Umbilical cord (tissue), 2 donors: ENCODE measurements around the gene SLC9A9. TPM values are rescaled to one million over a fixed set of nuclear protein-coding genes. Genes with fewer than 3 reads are reported as not detected.
A peak's percentile ranks its signal among the peaks of the same experiment; 100 is the strongest.

Experiments
- DNase-seq: peaks from one replicate; pipeline ENCODE4 v3.0.0-alpha.2; 2015; ENCODE audit warnings: low spot score
- total RNA-seq: library from RNA; depleted of rRNA; stranded (reverse); fragments of >200 nt; gene quantifications from one replicate; pipeline ENCODE4 v1.2.3, GENCODE V29; 2014; ENCODE audit warnings: low replicate concordance; ENCODE audit not compliant: insufficient read depth

The SLC9A9 gene
- total RNA-seq, 1 donor from 2014 or later = 43.6 TPM

- no peak for DNase-seq
These were observed 489.3 kb downstream of the SLC9A9 start for GRCh38 chr3:143358793-143359491.

GRCh38 chr3:143358155-143358792 lies 490.0 kb downstream of the SLC9A9 start:
- DNase-seq = peak; percentile 27

- no peak for DNase-seq
These were observed 490.6 kb downstream of the SLC9A9 start for GRCh38 chr3:143357700-143358099.

- DNase-seq = no peak
These were observed 491.4 kb downstream of the SLC9A9 start for GRCh38 chr3:143356839-143357238.

GRCh38 chr3:143354342-143354741 lies 493.9 kb downstream of the SLC9A9 start:
- no peak for DNase-seq

GRCh38 chr3:143352850-143353550 lies 495.3 kb downstream of the SLC9A9 start:
- no peak for DNase-seq

- DNase-seq = no peak
These were observed 496.2 kb downstream of the SLC9A9 start for GRCh38 chr3:143351895-143352608.

GRCh38 chr3:143351354-143351753 lies 496.9 kb downstream of the SLC9A9 start:
- DNase-seq = no peak

GRCh38 chr3:143349455-143349854 lies 498.8 kb downstream of the SLC9A9 start:
- no peak for DNase-seq

- no peak for DNase-seq
These were observed 499.6 kb downstream of the SLC9A9 start for GRCh38 chr3:143348486-143349327.

GRCh38 chr3:143344516-143345165 lies 503.6 kb downstream of the SLC9A9 start:
- peak; percentile 23 for DNase-seq

- no peak for DNase-seq
These were observed 504.3 kb downstream of the SLC9A9 start for GRCh38 chr3:143343944-143344343.

GRCh38 chr3:143343031-143343430 lies 505.2 kb downstream of the SLC9A9 start:
- DNase-seq = no peak

- no peak for DNase-seq
These were observed 508.8 kb downstream of the SLC9A9 start for GRCh38 chr3:143339451-143339850.

GRCh38 chr3:143337387-143337786 lies 510.9 kb downstream of the SLC9A9 start:
- DNase-seq = no peak

- DNase-seq = no peak
These were observed 514.0 kb downstream of the SLC9A9 start for GRCh38 chr3:143334231-143334630.

- no peak for DNase-seq
These were observed 514.9 kb downstream of the SLC9A9 start for GRCh38 chr3:143333367-143333766.

- DNase-seq = no peak
These were observed 516.2 kb downstream of the SLC9A9 start for GRCh38 chr3:143332026-143332425.

GRCh38 chr3:143331350-143331749 lies 516.9 kb downstream of the SLC9A9 start:
- DNase-seq = peak; percentile 55

GRCh38 chr3:143330296-143330868 lies 517.9 kb downstream of the SLC9A9 start:
- no peak for DNase-seq
